HepG2 (cell line): ENCODE measurements around the gene TFRC. TPM values are rescaled to one million over a fixed set of nuclear protein-coding genes. Genes with fewer than 3 reads are reported as not detected.

Experiments
- ATAC-seq: fragments of 200-7000 bp; cut with Tn5 transposase; 3 replicates; pipeline ENCODE4 v1.9.1; 2020; ENCODE audit warnings: mild to moderate bottlenecking, moderate library complexity
- BruUV-seq: library from RNA; stranded (reverse); fragments of 400-500 nt; replicated peaks from 2 replicates; lab custom pipeline; 2021; lab: Mats Ljungman, UMichigan
- CTCF ChIA-PET: fragments of 300-600 bp; formaldehyde crosslinking; extraction: SDS; loops from one replicate; lab custom pipeline; 2021; ENCODE audit warnings: low total read pairs, inconsistent platforms, low intra/inter-chr PET ratio; lab: Yijun Ruan, JAX
- POLR2A ChIA-PET: fragments of 350-600 bp; sonication (Branson Sonifier 250); formaldehyde crosslinking; loops from one replicate; lab custom pipeline; 2020; ENCODE audit warnings: antibody characterized with exemption, inconsistent platforms; lab: Yijun Ruan, JAX
- DNase-seq: peaks from one replicate; pipeline ENCODE4 v3.0.0-alpha.2; 2015; ENCODE audit warnings: low spot score
- FAIRE-seq: peaks from 3 replicates; lab custom pipeline; 2011; peaks lifted over from hg19 to GRCh38; lab: Jason Lieb, UNC
- H2AFZ ChIP-seq: one replicate; pipeline ENCODE4 v1.6.1; 2011; ENCODE audit warnings: low read length, inconsistent platforms
- H3K27ac ChIP-seq: fragments of 300-600 bp; 3 replicates; pipeline ENCODE4 v1.8.0; 2011; ENCODE audit warnings: mixed run types, mild to moderate bottlenecking, mixed read lengths, low read length, inconsistent platforms; ENCODE audit not compliant: insufficient read depth; ENCODE audit errors: extremely low read length
- H3K27me3 ChIP-seq, 2 experiments: fragments of 200-600 bp in 1 of 2; 2 replicates in 1 of 2; 3 replicates in 1 of 2; pipeline versions ENCODE4 v1.6.0 to v1.8.0; 2011; ENCODE audit warnings: low read length in 2 of 2, mild to moderate bottlenecking in 2 of 2, moderate library complexity in 2 of 2, inconsistent platforms in 1 of 2; ENCODE audit not compliant: insufficient read depth in 2 of 2, control insufficient read depth in 1 of 2
- H3K36me3 ChIP-seq, 2 experiments: fragments of 200-600 bp in 1 of 2; replicated peaks in 1 of 2; 2 replicates in 1 of 2; 3 replicates in 1 of 2; pipeline versions ENCODE4 v1.5.1 to v1.8.0; 2011; ENCODE audit warnings: low read length in 2 of 2, inconsistent platforms in 1 of 2; ENCODE audit not compliant: insufficient read depth in 2 of 2, control insufficient read depth in 1 of 2
- H3K4me1 ChIP-seq: 2 replicates; pipeline ENCODE4 v1.5.1; 2012; ENCODE audit warnings: low read length, inconsistent platforms; ENCODE audit not compliant: insufficient read depth
- H3K4me2 ChIP-seq: 2 replicates; pipeline ENCODE4 v1.6.0; 2011; ENCODE audit warnings: low read depth, low read length, inconsistent platforms
- H3K4me3 ChIP-seq, 3 experiments: fragments of 200-600 bp in 1 of 3; sonication (generic), shearing (Covaris generic) in 1 of 3; replicated peaks in 1 of 3; 2 replicates each; pipeline ENCODE4 v1.5.1; 2011 to 2016; ENCODE audit warnings: low read length in 3 of 3, inconsistent platforms in 2 of 3, low read depth in 2 of 3, mild to moderate bottlenecking in 2 of 3, control low read depth in 1 of 3, mixed read lengths in 1 of 3; ENCODE audit not compliant: insufficient read depth in 1 of 3
- H3K79me2 ChIP-seq: one replicate; pipeline ENCODE4 v1.6.1; 2011; ENCODE audit warnings: low read length, inconsistent platforms; ENCODE audit not compliant: insufficient read depth
- H3K9ac ChIP-seq: 2 replicates; pipeline ENCODE4 v1.6.0; 2011; ENCODE audit warnings: mild to moderate bottlenecking, low read depth, low read length, inconsistent platforms; ENCODE audit not compliant: insufficient read depth
- H3K9me3 ChIP-seq: 2 replicates; pipeline ENCODE4 v1.5.1; 2012; ENCODE audit warnings: mild to moderate bottlenecking, low read length
- H4K20me1 ChIP-seq: 2 replicates; pipeline ENCODE4 v1.6.0; 2011; ENCODE audit warnings: inconsistent platforms, mild to moderate bottlenecking, low read length, moderate library complexity; ENCODE audit not compliant: insufficient read depth
- ARNT2 ChIP-seq: sonication (generic); formaldehyde crosslinking; IDR thresholded peaks from 2 replicates; pipeline ENCODE4 v1.8.0; 2022; ENCODE audit warnings: mild to moderate bottlenecking, low read depth, missing genetic modification reagents, moderate library complexity
- EZH2 ChIP-seq: conservative IDR thresholded peaks from 2 replicates; pipeline ENCODE4 v1.6.1; 2012; ENCODE audit warnings: mild to moderate bottlenecking, low read depth, low read length, moderate library complexity
- FOXA1 ChIP-seq, 2 experiments: fragments of 450-650 bp in 1 of 2; sonication (generic) in 1 of 2; formaldehyde crosslinking in 1 of 2; IDR thresholded peaks; 2 replicates each; pipeline versions ENCODE4 v1.4.0 to v1.6.1; 2016 to 2020; ENCODE audit warnings: missing genetic modification reagents in 1 of 2
- HNRNPK ChIP-seq: fragments of 200-400 bp; formaldehyde crosslinking; IDR thresholded peaks from 2 replicates; pipeline ENCODE4 v1.6.1; 2018; ENCODE audit warnings: low read length, low read depth, moderate library complexity, mild to moderate bottlenecking; ENCODE audit not compliant: poor library complexity, severe bottlenecking
- NCOR1 ChIP-seq: fragments of 200-600 bp; sonication (generic); IDR thresholded peaks from 2 replicates; pipeline ENCODE4 v1.7.0; 2017; ENCODE audit warnings: antibody characterized with exemption, low read length, borderline replicate concordance
- NR2F1 ChIP-seq, 2 experiments: fragments of 450-650 bp in 1 of 2; formaldehyde crosslinking in 1 of 2; IDR thresholded peaks; 2 replicates each; pipeline versions ENCODE4 v1.5.0 to v1.6.1; 2016 to 2020; ENCODE audit warnings: mild to moderate bottlenecking in 1 of 2, missing compliant biosample characterization in 1 of 2, missing genetic modification reagents in 1 of 2, moderate library complexity in 1 of 2
- NR2F6 ChIP-seq, 2 experiments: IDR thresholded peaks; 2 replicates each; pipeline ENCODE4 v1.6.1; 2016; ENCODE audit warnings: antibody characterized with exemption in 1 of 2, mild to moderate bottlenecking in 1 of 2
- SPEN ChIP-seq: sonication (generic); formaldehyde crosslinking; IDR thresholded peaks from 2 replicates; pipeline ENCODE4 v1.5.1; 2020; ENCODE audit warnings: low read depth, mild to moderate bottlenecking, missing genetic modification reagents
- ZNF124 ChIP-seq: sonication (generic); formaldehyde crosslinking; IDR thresholded peaks from 2 replicates; pipeline ENCODE4 v1.4.0; 2020; ENCODE audit warnings: missing genetic modification reagents
- ZNF337 ChIP-seq: sonication (generic); formaldehyde crosslinking; IDR thresholded peaks from 2 replicates; pipeline ENCODE4 v1.5.1; 2020; ENCODE audit warnings: missing genetic modification reagents, low read depth, mild to moderate bottlenecking, borderline replicate concordance
- ZNF460 ChIP-seq: sonication (generic); formaldehyde crosslinking; IDR thresholded peaks from 2 replicates; pipeline ENCODE4 v1.5.1; 2020; ENCODE audit warnings: missing genetic modification reagents, mild to moderate bottlenecking, borderline replicate concordance
- WGBS: methylation state at CpG from one replicate; pipeline ENCODE4 v1.1.6; 2017; ENCODE audit warnings: low lambda C conversion rate; 5-methylcytosine and 5-hydroxymethylcytosine counted together
- in situ Hi-C: cut with HindIII; loops from 2 replicates; pipeline ENCODE4 v1.10.0; 2017; ENCODE audit warnings: low pct_unique_long_range_greater_than_20kb; ENCODE audit not compliant: extremely low pct_ligation_motif_present
- intact Hi-C: fragments of 100-400 bp; cut with micrococcal nuclease; formaldehyde crosslinking; loops from one replicate; pipeline ENCODE4 v1.10.0; 2022; ENCODE audit not compliant: unreplicated experiment
- polyA plus RNA-seq, 8 experiments: library from polyadenylated mRNA; depleted of rRNA in 3 of 8; stranded (reverse) in 7 of 8; unstranded in 1 of 8; fragments of >200 nt; fragmentation: Illumina TruSeq in 4 of 8; extraction: Trizol in 4 of 8; gene quantifications; 2 replicates each; pipeline versions ENCODE4 v1.2.1 to v1.2.3, GENCODE V29; 2011 to 2016; ENCODE audit warnings: low read depth in 4 of 8, missing spikeins in 1 of 8, mixed read lengths in 1 of 8; ENCODE audit not compliant: insufficient read depth in 1 of 8
- total RNA-seq, 5 experiments: library from RNA; depleted of rRNA; stranded (reverse); fragments of >200 nt; fragmentation: Illumina TruSeq; extraction: Trizol; gene quantifications; 2 replicates each; pipeline ENCODE4 v1.2.3, GENCODE V29; 2016; ENCODE audit warnings: low read depth in 1 of 5
- TF ChIP-seq, protein P1 (sequence below): sonication (generic); formaldehyde crosslinking; conservative IDR thresholded peaks from 2 replicates; pipeline ENCODE4 v1.4.0; 2020; ENCODE audit warnings: mild to moderate bottlenecking, missing genetic modification reagents, moderate library complexity
- TF ChIP-seq, protein P2 (sequence below): sonication (generic); formaldehyde crosslinking; IDR thresholded peaks from 2 replicates; pipeline ENCODE4 v1.8.1; 2023; ENCODE audit warnings: mild to moderate bottlenecking, missing genetic modification reagents

Gene TFRC
- total and polyA plus RNA-seq, 2 of the 13 experiments (the other 11 are each of a cell fraction or from before 2014, with no cell fraction given), result 188 to 274 TPM

DNA sequence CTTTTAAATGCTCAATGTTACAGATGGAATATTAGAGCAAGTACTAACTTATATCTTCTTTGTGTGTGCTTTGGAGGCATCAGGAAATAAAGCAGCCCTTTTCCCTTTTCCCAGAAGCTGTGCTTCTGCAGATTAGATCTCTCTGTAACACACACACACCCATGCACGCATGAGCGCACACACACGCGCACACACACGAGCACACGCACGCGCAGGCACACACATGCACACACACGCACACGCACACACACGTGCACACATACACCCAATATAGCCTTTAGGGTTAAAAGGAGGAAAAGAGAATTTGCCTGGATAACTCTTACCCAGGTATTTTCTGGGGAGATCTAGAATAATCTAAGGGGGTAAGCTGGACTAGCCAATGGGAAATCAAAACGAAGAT lies 56.9 kb downstream of the TFRC start:
- ChIA-PET CTCF (interaction anchor here (0.9 kb wide), 1 partner anchor 498 kb away, joined by 3 read pairs; no protein-coding TSS in a partner anchor), POLR2A (no interaction called here)
- BruUV-seq, result no TSS peak
- FAIRE-seq (no peak), ATAC-seq (no peak), DNase-seq (no peak)
- Histone ChIP-seq H3K79me2 (no peaks in the 10 kb centered on the region), H2AFZ (no peak overlapping the region), H3K4me1 (no peaks in the 10 kb centered on the region), H3K9ac (no peak overlapping the region), H3K4me3 (no peak overlapping the region), H3K27me3 (peaks cover 0 to 9% of the 10 kb centered on the region in 2 experiments; a peak in 1 of 5 replicates), H3K36me3 (no peaks in the 10 kb centered on the region), H3K9me3 (peaks cover 4% of the 10 kb centered on the region; the same call in 1 of the 2 replicates), H3K4me2 (no peak overlapping the region), H4K20me1 (no peaks in the 10 kb centered on the region), H3K27ac (no peak overlapping the region)
- 38% methylated on average over 12 of the region's 12 CpGs for WGBS
- in situ Hi-C loops (loop anchor here (5.0 to 10.0 kb wide), 2 partner anchors 167 to 490 kb away; partner anchors contain the start of gene SMCO1), intact Hi-C loops (no loop called here)
- TF ChIP-seq ZNF337 (CRISPR knock-in tag) (no peak), NR2F6 (IDR thresholded peaks at IDR 0.05) (no peak), NR2F6 (CRISPR knock-in tag; IDR thresholded peaks at IDR 0.05) (no peak), ZNF124 (CRISPR knock-in tag) (no peak), FOXA1 (IDR thresholded peaks at IDR 0.05) (no peak), FOXA1 (CRISPR knock-in tag; IDR thresholded peaks at IDR 0.05) (no peak), HNRNPK (no peak), ZNF460 (CRISPR knock-in tag) (no peak), ARNT2 (no peak), EZH2 (no peak), NCOR1 (no peak), SPEN (CRISPR knock-in tag) (no peak), NR2F1 (CRISPR knock-in tag; IDR thresholded peaks at IDR 0.05) (no peak)
- TF ChIP-seq, protein P1, sequence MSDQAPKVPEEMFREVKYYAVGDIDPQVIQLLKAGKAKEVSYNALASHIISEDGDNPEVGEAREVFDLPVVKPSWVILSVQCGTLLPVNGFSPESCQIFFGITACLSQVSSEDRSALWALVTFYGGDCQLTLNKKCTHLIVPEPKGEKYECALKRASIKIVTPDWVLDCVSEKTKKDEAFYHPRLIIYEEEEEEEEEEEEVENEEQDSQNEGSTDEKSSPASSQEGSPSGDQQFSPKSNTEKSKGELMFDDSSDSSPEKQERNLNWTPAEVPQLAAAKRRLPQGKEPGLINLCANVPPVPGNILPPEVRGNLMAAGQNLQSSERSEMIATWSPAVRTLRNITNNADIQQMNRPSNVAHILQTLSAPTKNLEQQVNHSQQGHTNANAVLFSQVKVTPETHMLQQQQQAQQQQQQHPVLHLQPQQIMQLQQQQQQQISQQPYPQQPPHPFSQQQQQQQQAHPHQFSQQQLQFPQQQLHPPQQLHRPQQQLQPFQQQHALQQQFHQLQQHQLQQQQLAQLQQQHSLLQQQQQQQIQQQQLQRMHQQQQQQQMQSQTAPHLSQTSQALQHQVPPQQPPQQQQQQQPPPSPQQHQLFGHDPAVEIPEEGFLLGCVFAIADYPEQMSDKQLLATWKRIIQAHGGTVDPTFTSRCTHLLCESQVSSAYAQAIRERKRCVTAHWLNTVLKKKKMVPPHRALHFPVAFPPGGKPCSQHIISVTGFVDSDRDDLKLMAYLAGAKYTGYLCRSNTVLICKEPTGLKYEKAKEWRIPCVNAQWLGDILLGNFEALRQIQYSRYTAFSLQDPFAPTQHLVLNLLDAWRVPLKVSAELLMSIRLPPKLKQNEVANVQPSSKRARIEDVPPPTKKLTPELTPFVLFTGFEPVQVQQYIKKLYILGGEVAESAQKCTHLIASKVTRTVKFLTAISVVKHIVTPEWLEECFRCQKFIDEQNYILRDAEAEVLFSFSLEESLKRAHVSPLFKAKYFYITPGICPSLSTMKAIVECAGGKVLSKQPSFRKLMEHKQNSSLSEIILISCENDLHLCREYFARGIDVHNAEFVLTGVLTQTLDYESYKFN, result no peak
- TF ChIP-seq, protein P2, sequence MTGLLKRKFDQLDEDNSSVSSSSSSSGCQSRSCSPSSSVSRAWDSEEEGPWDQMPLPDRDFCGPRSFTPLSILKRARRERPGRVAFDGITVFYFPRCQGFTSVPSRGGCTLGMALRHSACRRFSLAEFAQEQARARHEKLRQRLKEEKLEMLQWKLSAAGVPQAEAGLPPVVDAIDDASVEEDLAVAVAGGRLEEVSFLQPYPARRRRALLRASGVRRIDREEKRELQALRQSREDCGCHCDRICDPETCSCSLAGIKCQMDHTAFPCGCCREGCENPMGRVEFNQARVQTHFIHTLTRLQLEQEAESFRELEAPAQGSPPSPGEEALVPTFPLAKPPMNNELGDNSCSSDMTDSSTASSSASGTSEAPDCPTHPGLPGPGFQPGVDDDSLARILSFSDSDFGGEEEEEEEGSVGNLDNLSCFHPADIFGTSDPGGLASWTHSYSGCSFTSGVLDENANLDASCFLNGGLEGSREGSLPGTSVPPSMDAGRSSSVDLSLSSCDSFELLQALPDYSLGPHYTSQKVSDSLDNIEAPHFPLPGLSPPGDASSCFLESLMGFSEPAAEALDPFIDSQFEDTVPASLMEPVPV (CRISPR knock-in tag), result no peak
